ENCODE data around the gene NAP1L4. TPM values are rescaled to one million over a fixed set of nuclear protein-coding genes. Genes with fewer than 3 reads are reported as not detected.

Gene NAP1L4
- polyA plus RNA-seq, 1 of the 3 experiments (the other 2 are of a cell fraction): 104 TPM

DNA sequence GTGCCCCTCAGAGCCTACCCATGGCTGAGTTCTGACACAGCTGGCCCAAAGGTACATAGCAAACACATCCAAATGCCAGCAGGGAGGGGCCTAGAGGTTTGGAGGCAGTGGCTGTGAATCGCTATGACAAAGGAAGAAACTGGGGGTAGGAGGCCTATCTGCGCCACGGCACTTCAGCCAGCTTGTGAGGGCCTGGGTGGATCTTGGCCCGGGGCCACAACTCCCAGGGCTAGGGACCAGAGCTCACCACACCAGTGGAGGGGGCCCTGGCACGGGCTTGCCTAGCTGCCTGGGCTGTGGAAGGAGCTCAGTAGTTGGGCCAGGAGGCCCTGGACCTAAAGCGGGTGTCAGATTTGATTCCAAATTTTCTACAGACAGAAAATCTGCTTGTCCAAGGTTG lies 9.4 kb upstream of the NAP1L4 start:
- peak; percentile 55 for DNase-seq
- ChIA-PET CTCF (interaction anchor here (0.6 to 2.5 kb wide), 6 partner anchors 11 to 90 kb away, joined by 3 to 13 read pairs (median 4); no protein-coding TSS in a partner anchor), POLR2A (interaction anchor here (1.1 to 2.0 kb wide), 2 partner anchors 12 to 14 kb away, joined by 4 to 6 read pairs; no protein-coding TSS in a partner anchor)
- Histone ChIP-seq H3K9ac (no peak overlapping the region), H3K27ac (ENCODE audit: low read depth in 2 of 2, low read length in 1 of 2) (peak overlapping the region; percentile 55 to 98; a peak in 3 of 4 replicates), H4K20me1 (ENCODE audit: insufficient read depth) (no peaks in the 10 kb centered on the region), H3K79me2 (ENCODE audit: insufficient read depth) (no peaks in the 10 kb centered on the region), H3K4me3 (ENCODE audit: low read depth in 2 of 2, low read length in 1 of 2) (no peak overlapping the region), H3K4me1 (ENCODE audit: control insufficient read depth in 1 of 2, insufficient read depth in 2 of 2, low read depth in 1 of 2, low read length in 1 of 2) (peaks cover 19 to 43% of the 10 kb centered on the region in 2 experiments), H3K9me2 (no peaks in the 10 kb centered on the region), H3K27me3 (ENCODE audit: insufficient read depth) (no peaks in the 10 kb centered on the region), H3F3A (replicated peaks; ENCODE audit: insufficient read depth) (peaks cover 8% of the 10 kb centered on the region), H3K36me3 (replicated peaks in 1 of 2; ENCODE audit: control insufficient read depth in 1 of 2, insufficient read depth in 2 of 2, low read length in 1 of 2) (peaks cover 13 to 61% of the 10 kb centered on the region in 2 experiments), H3K9me3 (no peaks in the 10 kb centered on the region), H3K4me2 (peak overlapping the region; percentile 58; the same call in 1 of the 2 replicates), H2AFZ (ENCODE audit: low read depth) (no peak overlapping the region)
- TF ChIP-seq GABPA (IDR thresholded peaks at IDR 0.05; ENCODE audit: low read depth) (no peak), NFIC (IDR thresholded peaks at IDR 0.05; ENCODE audit: borderline replicate concordance) (peak; percentile 35; the same call in 1 of the 2 replicates)
- WGBS (ENCODE audit: low lambda C conversion rate): 56% methylated on average over 3 of the region's 6 CpGs

DNA sequence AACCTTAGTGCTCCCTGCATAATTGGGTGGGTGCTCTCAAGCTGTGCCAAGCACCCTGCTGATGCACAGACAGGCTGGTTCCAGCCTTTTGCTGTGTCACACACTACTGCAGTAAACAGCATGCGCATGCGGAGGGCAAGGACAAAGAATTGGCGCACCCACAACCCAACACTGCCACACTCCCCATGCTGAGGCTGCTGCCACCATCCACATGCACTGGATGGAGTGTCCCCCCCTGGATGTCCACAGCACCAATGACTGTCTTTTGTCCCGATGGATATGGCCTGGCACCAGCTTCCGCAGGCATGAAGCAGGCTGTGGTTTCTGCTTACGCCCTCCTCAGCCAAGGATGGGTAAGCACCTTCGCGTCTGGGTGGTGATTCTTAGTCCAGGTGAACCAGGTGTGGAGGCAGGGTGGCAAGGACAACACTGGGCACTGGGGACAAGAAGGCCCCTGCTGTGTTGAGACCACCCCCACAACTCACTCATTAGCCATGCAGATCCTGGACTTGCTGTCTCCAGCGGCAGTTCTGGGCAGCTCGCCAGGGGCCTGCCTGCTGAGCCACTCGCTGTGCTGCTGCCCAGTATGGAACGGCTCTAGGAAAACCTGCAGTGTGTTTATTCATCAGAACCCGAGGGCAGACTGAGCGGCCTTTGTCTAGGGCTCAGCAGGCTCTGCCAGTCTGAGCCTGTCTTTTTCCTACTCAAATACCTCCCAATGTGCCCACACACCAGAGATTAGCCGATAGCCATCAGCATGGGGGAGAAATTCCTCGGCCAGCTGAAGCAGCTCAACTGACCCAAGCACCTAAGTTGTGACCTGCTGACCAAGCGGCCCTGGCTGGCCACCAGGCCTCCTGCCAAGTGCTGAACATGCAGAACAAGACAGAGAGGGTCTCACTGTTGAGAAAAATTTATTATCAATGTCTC lies 8.2 kb upstream of the NAP1L4 start:
- CTCF ChIA-PET: interaction anchor here (1.0 to 2.5 kb wide), 6 partner anchors 19 to 91 kb away, joined by 3 to 13 read pairs (median 7); no protein-coding TSS in a partner anchor
- POLR2A ChIA-PET: interaction anchor here (0.8 to 2.0 kb wide), 4 partner anchors 9 to 16 kb away, joined by 4 to 6 read pairs (median 4); partner anchors contain the start of gene NAP1L4
- no peak overlapping the region for H3K9ac ChIP-seq
- WGBS (ENCODE audit: low lambda C conversion rate): 47% methylated on average over 9 of the region's 17 CpGs
- peaks cover 13 to 58% of the 10 kb centered on the region in 2 experiments for H3K36me3 ChIP-seq (replicated peaks in 1 of 2; ENCODE audit: control insufficient read depth in 1 of 2, insufficient read depth in 2 of 2, low read length in 1 of 2)
- peak overlapping the region; percentile 58 for H3K4me2 ChIP-seq
- no peaks in the 10 kb centered on the region for H3K79me2 ChIP-seq (ENCODE audit: insufficient read depth)
- no peak overlapping the region for H2AFZ ChIP-seq (ENCODE audit: low read depth)
- H3K9me3 ChIP-seq: no peaks in the 10 kb centered on the region
- peaks cover 19 to 43% of the 10 kb centered on the region in 2 experiments for H3K4me1 ChIP-seq (ENCODE audit: control insufficient read depth in 1 of 2, insufficient read depth in 2 of 2, low read depth in 1 of 2, low read length in 1 of 2)
- H3K9me2 ChIP-seq: no peaks in the 10 kb centered on the region
- no peaks in the 10 kb centered on the region for H3K27me3 ChIP-seq (ENCODE audit: insufficient read depth)
- no peaks in the 10 kb centered on the region for H4K20me1 ChIP-seq (ENCODE audit: insufficient read depth)
- no peak overlapping the region; a peak in 1 of 4 replicates for H3K4me3 ChIP-seq (ENCODE audit: low read depth in 2 of 2, low read length in 1 of 2)
- H3K27ac ChIP-seq (ENCODE audit: low read depth in 2 of 2, low read length in 1 of 2): peak overlapping the region; percentile 55 to 98
- peaks cover 8% of the 10 kb centered on the region for H3F3A ChIP-seq (replicated peaks; ENCODE audit: insufficient read depth)
- peak; percentile 88 for DNase-seq
- TF ChIP-seq, protein P1, sequence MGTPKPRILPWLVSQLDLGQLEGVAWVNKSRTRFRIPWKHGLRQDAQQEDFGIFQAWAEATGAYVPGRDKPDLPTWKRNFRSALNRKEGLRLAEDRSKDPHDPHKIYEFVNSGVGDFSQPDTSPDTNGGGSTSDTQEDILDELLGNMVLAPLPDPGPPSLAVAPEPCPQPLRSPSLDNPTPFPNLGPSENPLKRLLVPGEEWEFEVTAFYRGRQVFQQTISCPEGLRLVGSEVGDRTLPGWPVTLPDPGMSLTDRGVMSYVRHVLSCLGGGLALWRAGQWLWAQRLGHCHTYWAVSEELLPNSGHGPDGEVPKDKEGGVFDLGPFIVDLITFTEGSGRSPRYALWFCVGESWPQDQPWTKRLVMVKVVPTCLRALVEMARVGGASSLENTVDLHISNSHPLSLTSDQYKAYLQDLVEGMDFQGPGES (IDR thresholded peaks at IDR 0.05; ENCODE audit: low read depth, low read length): no peak
- TF ChIP-seq GABPA (IDR thresholded peaks at IDR 0.05; ENCODE audit: low read depth): no peak
- TF ChIP-seq TCF12 (IDR thresholded peaks at IDR 0.05): peak; percentile 64; the same call in 1 of the 2 replicates
- TF ChIP-seq, protein P2, sequence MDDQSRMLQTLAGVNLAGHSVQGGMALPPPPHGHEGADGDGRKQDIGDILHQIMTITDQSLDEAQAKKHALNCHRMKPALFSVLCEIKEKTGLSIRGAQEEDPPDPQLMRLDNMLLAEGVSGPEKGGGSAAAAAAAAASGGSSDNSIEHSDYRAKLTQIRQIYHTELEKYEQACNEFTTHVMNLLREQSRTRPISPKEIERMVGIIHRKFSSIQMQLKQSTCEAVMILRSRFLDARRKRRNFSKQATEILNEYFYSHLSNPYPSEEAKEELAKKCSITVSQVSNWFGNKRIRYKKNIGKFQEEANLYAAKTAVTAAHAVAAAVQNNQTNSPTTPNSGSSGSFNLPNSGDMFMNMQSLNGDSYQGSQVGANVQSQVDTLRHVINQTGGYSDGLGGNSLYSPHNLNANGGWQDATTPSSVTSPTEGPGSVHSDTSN (IDR thresholded peaks at IDR 0.05): peak; percentile 35
- peak; percentile 89 for TF ChIP-seq NFIC (IDR thresholded peaks at IDR 0.05; ENCODE audit: borderline replicate concordance)
- TF ChIP-seq, protein P3, sequence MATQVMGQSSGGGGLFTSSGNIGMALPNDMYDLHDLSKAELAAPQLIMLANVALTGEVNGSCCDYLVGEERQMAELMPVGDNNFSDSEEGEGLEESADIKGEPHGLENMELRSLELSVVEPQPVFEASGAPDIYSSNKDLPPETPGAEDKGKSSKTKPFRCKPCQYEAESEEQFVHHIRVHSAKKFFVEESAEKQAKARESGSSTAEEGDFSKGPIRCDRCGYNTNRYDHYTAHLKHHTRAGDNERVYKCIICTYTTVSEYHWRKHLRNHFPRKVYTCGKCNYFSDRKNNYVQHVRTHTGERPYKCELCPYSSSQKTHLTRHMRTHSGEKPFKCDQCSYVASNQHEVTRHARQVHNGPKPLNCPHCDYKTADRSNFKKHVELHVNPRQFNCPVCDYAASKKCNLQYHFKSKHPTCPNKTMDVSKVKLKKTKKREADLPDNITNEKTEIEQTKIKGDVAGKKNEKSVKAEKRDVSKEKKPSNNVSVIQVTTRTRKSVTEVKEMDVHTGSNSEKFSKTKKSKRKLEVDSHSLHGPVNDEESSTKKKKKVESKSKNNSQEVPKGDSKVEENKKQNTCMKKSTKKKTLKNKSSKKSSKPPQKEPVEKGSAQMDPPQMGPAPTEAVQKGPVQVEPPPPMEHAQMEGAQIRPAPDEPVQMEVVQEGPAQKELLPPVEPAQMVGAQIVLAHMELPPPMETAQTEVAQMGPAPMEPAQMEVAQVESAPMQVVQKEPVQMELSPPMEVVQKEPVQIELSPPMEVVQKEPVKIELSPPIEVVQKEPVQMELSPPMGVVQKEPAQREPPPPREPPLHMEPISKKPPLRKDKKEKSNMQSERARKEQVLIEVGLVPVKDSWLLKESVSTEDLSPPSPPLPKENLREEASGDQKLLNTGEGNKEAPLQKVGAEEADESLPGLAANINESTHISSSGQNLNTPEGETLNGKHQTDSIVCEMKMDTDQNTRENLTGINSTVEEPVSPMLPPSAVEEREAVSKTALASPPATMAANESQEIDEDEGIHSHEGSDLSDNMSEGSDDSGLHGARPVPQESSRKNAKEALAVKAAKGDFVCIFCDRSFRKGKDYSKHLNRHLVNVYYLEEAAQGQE (IDR thresholded peaks at IDR 0.05; ENCODE audit: low read depth, low read length): no peak
- TF ChIP-seq TEAD4 (IDR thresholded peaks at IDR 0.05; ENCODE audit: borderline replicate concordance, insufficient read depth): no peak
- TF ChIP-seq, protein P4, sequence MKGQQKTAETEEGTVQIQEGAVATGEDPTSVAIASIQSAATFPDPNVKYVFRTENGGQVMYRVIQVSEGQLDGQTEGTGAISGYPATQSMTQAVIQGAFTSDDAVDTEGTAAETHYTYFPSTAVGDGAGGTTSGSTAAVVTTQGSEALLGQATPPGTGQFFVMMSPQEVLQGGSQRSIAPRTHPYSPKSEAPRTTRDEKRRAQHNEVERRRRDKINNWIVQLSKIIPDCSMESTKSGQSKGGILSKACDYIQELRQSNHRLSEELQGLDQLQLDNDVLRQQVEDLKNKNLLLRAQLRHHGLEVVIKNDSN (IDR thresholded peaks at IDR 0.05; ENCODE audit: borderline replicate concordance, low read depth): no peak
- TF ChIP-seq, protein P5, sequence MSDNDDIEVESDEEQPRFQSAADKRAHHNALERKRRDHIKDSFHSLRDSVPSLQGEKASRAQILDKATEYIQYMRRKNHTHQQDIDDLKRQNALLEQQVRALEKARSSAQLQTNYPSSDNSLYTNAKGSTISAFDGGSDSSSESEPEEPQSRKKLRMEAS (IDR thresholded peaks at IDR 0.05; ENCODE audit: low read depth): peak; percentile 69
- TF ChIP-seq SMC3 (IDR thresholded peaks at IDR 0.05; ENCODE audit: low read depth, low read length): peak; percentile 7; the same call in 1 of the 2 replicates
- TF ChIP-seq YY1 (IDR thresholded peaks at IDR 0.05; ENCODE audit: low read depth): no peak
- TF ChIP-seq JUND (IDR thresholded peaks at IDR 0.05): no peak
- no peak for TF ChIP-seq TAF1 (IDR thresholded peaks at IDR 0.05; ENCODE audit: borderline replicate concordance, low read depth, low read length)
- peak; percentile 32 to 40; a peak in 1 of 4 replicates for TF ChIP-seq EP300 (IDR thresholded peaks at IDR 0.05; ENCODE audit: borderline replicate concordance in 1 of 2, low read depth in 1 of 2, low read length in 1 of 2)
- no peak for TF ChIP-seq NRF1 (IDR thresholded peaks at IDR 0.05; ENCODE audit: low read depth, low read length)
- 0 out of 2 replicates have a peak, but pooled peaks have one; percentile 12 for TF ChIP-seq RAD21 (IDR thresholded peaks at IDR 0.05; ENCODE audit: low read length)
- TF ChIP-seq MEF2A (IDR thresholded peaks at IDR 0.05; ENCODE audit: borderline replicate concordance, low read depth): no peak
- TF ChIP-seq GATA2 (CRISPR knock-in tag; IDR thresholded peaks at IDR 0.05): peak; percentile 93
- TF ChIP-seq ELF1 (IDR thresholded peaks at IDR 0.05): no peak

Data from SK-N-SH (cell line).